HEK293 (cell line): ENCODE data around the gene COPS4.

ENCODE experiments used
- CTCF ChIA-PET: fragments of 350-600 bp; formaldehyde crosslinking; extraction: SDS; loops from one replicate; lab custom pipeline; 2021; ENCODE audit warnings: antibody characterized with exemption; lab: Yijun Ruan, JAX
- POLR2A ChIA-PET: fragments of 300-600 bp; formaldehyde crosslinking; extraction: SDS; loops from one replicate; lab custom pipeline; 2020; ENCODE audit warnings: antibody characterized with exemption, inconsistent platforms; lab: Yijun Ruan, JAX
- H3K27ac ChIP-seq: fragments of 200-500 bp; sonication (Bioruptor generic); 2 replicates; pipeline ENCODE4 v1.5.1; 2014; ENCODE audit warnings: low read depth, low read length, control low read depth, inconsistent platforms; ENCODE audit errors: extremely low read depth
- H3K36me3 ChIP-seq, 2 experiments: fragments of 200-500 bp in 1 of 2; sonication (Bioruptor generic) in 1 of 2; 1 replicate in 1 of 2; 2 replicates in 1 of 2; pipeline ENCODE4 v1.5.1; 2014 to 2017; ENCODE audit warnings: inconsistent platforms in 2 of 2, low read length in 2 of 2; ENCODE audit not compliant: control insufficient read depth in 2 of 2, insufficient read depth in 1 of 2
- H3K4me1 ChIP-seq: fragments of 200-500 bp; sonication (Bioruptor generic); 2 replicates; pipeline ENCODE4 v1.5.1; 2014; ENCODE audit warnings: mild to moderate bottlenecking, low read length, inconsistent platforms; ENCODE audit not compliant: control insufficient read depth, insufficient read depth
- H3K4me3 ChIP-seq: 2 replicates; pipeline ENCODE4 v1.5.1; 2011; ENCODE audit warnings: low read depth, mild to moderate bottlenecking, control low read depth, low read length, moderate library complexity
- H3K9me3 ChIP-seq: fragments of 200-500 bp; sonication (Bioruptor generic); 2 replicates; pipeline ENCODE4 v1.5.1; 2014; ENCODE audit warnings: low read depth, low read length, inconsistent platforms; ENCODE audit not compliant: control insufficient read depth, insufficient read depth
- OVOL3 ChIP-seq: fragments of 450-650 bp; formaldehyde crosslinking; IDR thresholded peaks from 2 replicates; pipeline ENCODE4 v1.5.1; 2016; ENCODE audit warnings: missing biosample characterization, missing genetic modification characterization
- SCRT2 ChIP-seq: fragments of 450-650 bp; formaldehyde crosslinking; IDR thresholded peaks from 2 replicates; pipeline ENCODE4 v1.5.1; 2016; ENCODE audit warnings: missing biosample characterization, missing genetic modification characterization
- WT1 ChIP-seq: fragments of 450-650 bp; formaldehyde crosslinking; IDR thresholded peaks from 2 replicates; pipeline ENCODE4 v1.5.1; 2016; ENCODE audit warnings: missing biosample characterization, missing genetic modification characterization
- ZBTB10 ChIP-seq: fragments of 450-650 bp; formaldehyde crosslinking; IDR thresholded peaks from 2 replicates; pipeline ENCODE4 v1.5.1; 2016; ENCODE audit warnings: missing biosample characterization, missing genetic modification characterization
- ZBTB21 ChIP-seq: fragments of 450-650 bp; formaldehyde crosslinking; IDR thresholded peaks from 2 replicates; pipeline ENCODE4 v1.5.1; 2017; ENCODE audit warnings: missing biosample characterization, missing genetic modification characterization
- ZBTB49 ChIP-seq: fragments of 450-650 bp; formaldehyde crosslinking; IDR thresholded peaks from 2 replicates; pipeline ENCODE4 v1.5.1; 2016; ENCODE audit warnings: missing biosample characterization, missing genetic modification characterization, low read depth
- ZBTB6 ChIP-seq: fragments of 450-650 bp; formaldehyde crosslinking; IDR thresholded peaks from 2 replicates; pipeline ENCODE4 v1.5.1; 2017; ENCODE audit warnings: missing biosample characterization, missing genetic modification characterization
- ZEB2 ChIP-seq: fragments of 450-650 bp; formaldehyde crosslinking; IDR thresholded peaks from 2 replicates; pipeline ENCODE4 v1.5.1; 2016; ENCODE audit warnings: missing biosample characterization, missing genetic modification characterization
- ZIC2 ChIP-seq: fragments of 450-650 bp; formaldehyde crosslinking; IDR thresholded peaks from 2 replicates; pipeline ENCODE4 v1.5.1; 2016; ENCODE audit warnings: missing biosample characterization, missing genetic modification characterization
- ZNF19 ChIP-seq: fragments of 450-650 bp; formaldehyde crosslinking; IDR thresholded peaks from 2 replicates; pipeline ENCODE4; 2016; ENCODE audit warnings: missing biosample characterization, missing genetic modification characterization, low read depth
- ZNF311 ChIP-seq: fragments of 450-650 bp; formaldehyde crosslinking; IDR thresholded peaks from 2 replicates; pipeline ENCODE4 v1.5.1; 2017; ENCODE audit warnings: missing biosample characterization, missing genetic modification characterization, borderline replicate concordance
- ZNF335 ChIP-seq: fragments of 450-650 bp; formaldehyde crosslinking; conservative IDR thresholded peaks from 2 replicates; pipeline ENCODE4 v1.5.1; 2016; ENCODE audit warnings: missing biosample characterization, missing genetic modification characterization
- ZNF350 ChIP-seq: fragments of 450-650 bp; formaldehyde crosslinking; IDR thresholded peaks from 2 replicates; pipeline ENCODE4 v1.5.0; 2017; ENCODE audit warnings: missing biosample characterization, mild to moderate bottlenecking, missing genetic modification characterization
- ZNF473 ChIP-seq: fragments of 450-650 bp; formaldehyde crosslinking; IDR thresholded peaks from 2 replicates; pipeline ENCODE4 v1.5.1; 2017; ENCODE audit warnings: missing biosample characterization, missing genetic modification characterization
- ZNF501 ChIP-seq: fragments of 450-650 bp; formaldehyde crosslinking; IDR thresholded peaks from 2 replicates; pipeline ENCODE4 v1.5.1; 2016; ENCODE audit warnings: missing biosample characterization, missing genetic modification characterization
- ZNF510 ChIP-seq: fragments of 450-650 bp; formaldehyde crosslinking; IDR thresholded peaks from 2 replicates; pipeline ENCODE4 v1.5.1; 2018; ENCODE audit warnings: mild to moderate bottlenecking, missing genetic modification characterization, missing biosample characterization; ENCODE audit not compliant: insufficient replicate concordance
- ZNF513 ChIP-seq: fragments of 450-650 bp; IDR thresholded peaks from 2 replicates; pipeline ENCODE4 v1.5.1; 2018; ENCODE audit warnings: missing biosample characterization, missing genetic modification characterization
- ZNF777 ChIP-seq: fragments of 450-650 bp; formaldehyde crosslinking; IDR thresholded peaks from 2 replicates; pipeline ENCODE4 v1.5.1; 2017; ENCODE audit warnings: missing biosample characterization, missing genetic modification characterization, borderline replicate concordance
- ZSCAN5A ChIP-seq: fragments of 450-650 bp; formaldehyde crosslinking; IDR thresholded peaks from 2 replicates; pipeline ENCODE4 v1.5.1; 2016; ENCODE audit warnings: missing biosample characterization, missing genetic modification characterization
- TF ChIP-seq, protein P1 (sequence below): fragments of 450-650 bp; formaldehyde crosslinking; IDR thresholded peaks from 2 replicates; pipeline ENCODE4 v1.5.1; 2016; ENCODE audit warnings: missing biosample characterization, missing genetic modification characterization
- TF ChIP-seq, protein P2 (sequence below): IDR thresholded peaks from 2 replicates; pipeline ENCODE4 v1.6.1; 2011; ENCODE audit warnings: mild to moderate bottlenecking, low read depth, low read length, borderline replicate concordance
- TF ChIP-seq, protein P3 (sequence below): fragments of 450-650 bp; formaldehyde crosslinking; IDR thresholded peaks from 2 replicates; pipeline ENCODE4 v1.5.1; 2017; ENCODE audit warnings: missing biosample characterization, missing genetic modification characterization

COPS4 gene

DNA sequence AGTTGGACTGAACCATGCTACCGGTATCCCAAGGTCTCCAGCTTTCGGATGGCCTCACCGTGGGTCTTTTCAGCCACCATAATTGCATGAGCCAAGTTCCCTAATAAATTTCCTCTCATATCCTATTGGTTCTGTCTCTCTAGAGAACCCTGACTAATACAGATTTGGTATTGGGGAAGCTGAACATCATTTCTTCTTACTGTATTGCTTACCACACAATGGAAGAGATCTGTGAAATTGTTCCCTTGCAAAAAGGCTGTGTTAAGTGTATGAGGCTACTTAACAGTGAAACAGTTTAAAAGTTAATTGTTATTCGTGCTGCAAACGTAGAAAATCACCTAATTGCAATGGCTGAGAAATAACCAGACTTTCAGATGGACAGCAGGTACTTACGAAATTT lies 45.6 kb downstream of the COPS4 start (continued):
- TF ChIP-seq ZNF19 (tag by site-specific recombination): no peak
- no peak for TF ChIP-seq ZNF501 (tag by site-specific recombination)
- TF ChIP-seq SCRT2: no peak

- POLR2A ChIA-PET: interaction anchor here (0.6 kb wide), 1 partner anchor 21 kb away, joined by 4 read pairs; no protein-coding TSS in a partner anchor
These were observed 47.8 kb downstream of the COPS4 start for GRCh38 chr4:83082777-83083176.

More at GRCh38 chr4:83082777-83083176, 47.8 kb downstream of the COPS4 start:
- Histone ChIP-seq H3K4me3 (no peak overlapping the region), H3K36me3 (no peaks in the 10 kb centered on the region), H3K9me3 (no peaks in the 10 kb centered on the region), H3K4me1 (no peaks in the 10 kb centered on the region), H3K27ac (no peak overlapping the region)
- TF ChIP-seq ZNF777: no peak
- TF ChIP-seq, protein P1, sequence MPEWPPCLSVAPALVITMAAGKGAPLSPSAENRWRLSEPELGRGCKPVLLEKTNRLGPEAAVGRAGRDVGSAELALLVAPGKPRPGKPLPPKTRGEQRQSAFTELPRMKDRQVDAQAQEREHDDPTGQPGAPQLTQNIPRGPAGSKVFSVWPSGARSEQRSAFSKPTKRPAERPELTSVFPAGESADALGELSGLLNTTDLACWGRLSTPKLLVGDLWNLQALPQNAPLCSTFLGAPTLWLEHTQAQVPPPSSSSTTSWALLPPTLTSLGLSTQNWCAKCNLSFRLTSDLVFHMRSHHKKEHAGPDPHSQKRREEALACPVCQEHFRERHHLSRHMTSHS: no peak
- TF ChIP-seq ZNF311 (tag by site-specific recombination): no peak
- TF ChIP-seq, protein P2, sequence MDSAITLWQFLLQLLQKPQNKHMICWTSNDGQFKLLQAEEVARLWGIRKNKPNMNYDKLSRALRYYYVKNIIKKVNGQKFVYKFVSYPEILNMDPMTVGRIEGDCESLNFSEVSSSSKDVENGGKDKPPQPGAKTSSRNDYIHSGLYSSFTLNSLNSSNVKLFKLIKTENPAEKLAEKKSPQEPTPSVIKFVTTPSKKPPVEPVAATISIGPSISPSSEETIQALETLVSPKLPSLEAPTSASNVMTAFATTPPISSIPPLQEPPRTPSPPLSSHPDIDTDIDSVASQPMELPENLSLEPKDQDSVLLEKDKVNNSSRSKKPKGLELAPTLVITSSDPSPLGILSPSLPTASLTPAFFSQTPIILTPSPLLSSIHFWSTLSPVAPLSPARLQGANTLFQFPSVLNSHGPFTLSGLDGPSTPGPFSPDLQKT: no peak
- no peak for TF ChIP-seq ZEB2 (tag by site-specific recombination)
- TF ChIP-seq, protein P3, sequence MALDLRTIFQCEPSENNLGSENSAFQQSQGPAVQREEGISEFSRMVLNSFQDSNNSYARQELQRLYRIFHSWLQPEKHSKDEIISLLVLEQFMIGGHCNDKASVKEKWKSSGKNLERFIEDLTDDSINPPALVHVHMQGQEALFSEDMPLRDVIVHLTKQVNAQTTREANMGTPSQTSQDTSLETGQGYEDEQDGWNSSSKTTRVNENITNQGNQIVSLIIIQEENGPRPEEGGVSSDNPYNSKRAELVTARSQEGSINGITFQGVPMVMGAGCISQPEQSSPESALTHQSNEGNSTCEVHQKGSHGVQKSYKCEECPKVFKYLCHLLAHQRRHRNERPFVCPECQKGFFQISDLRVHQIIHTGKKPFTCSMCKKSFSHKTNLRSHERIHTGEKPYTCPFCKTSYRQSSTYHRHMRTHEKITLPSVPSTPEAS (tag by site-specific recombination): no peak
- no peak for TF ChIP-seq ZNF473 (tag by site-specific recombination)
- TF ChIP-seq ZBTB6 (tag by site-specific recombination): no peak
- no peak for TF ChIP-seq ZNF350 (tag by site-specific recombination)
- TF ChIP-seq ZBTB49 (tag by site-specific recombination): no peak
- no peak for TF ChIP-seq ZNF335 (tag by site-specific recombination)
- no peak for TF ChIP-seq ZIC2
- TF ChIP-seq ZNF513: no peak
- no peak for TF ChIP-seq ZSCAN5A (tag by site-specific recombination)
- no peak for TF ChIP-seq WT1 (tag by site-specific recombination)
- TF ChIP-seq ZBTB21 (tag by site-specific recombination): no peak
- TF ChIP-seq ZNF510 (tag by site-specific recombination): no peak
- TF ChIP-seq OVOL3 (tag by site-specific recombination): no peak
- no peak for TF ChIP-seq ZBTB10 (tag by site-specific recombination)
- CTCF ChIA-PET: interaction anchor here (1.6 kb wide), 1 partner anchor 8 kb away, joined by 5 read pairs; no protein-coding TSS in a partner anchor
